ENCODE results near the gene DENND5B.
"Not testable (repeated sequence)": the region's sequence is repeated elsewhere in the genome, so short reads cannot be mapped to it uniquely, and the experiment has no call there.

Gene DENND5B

DNA sequence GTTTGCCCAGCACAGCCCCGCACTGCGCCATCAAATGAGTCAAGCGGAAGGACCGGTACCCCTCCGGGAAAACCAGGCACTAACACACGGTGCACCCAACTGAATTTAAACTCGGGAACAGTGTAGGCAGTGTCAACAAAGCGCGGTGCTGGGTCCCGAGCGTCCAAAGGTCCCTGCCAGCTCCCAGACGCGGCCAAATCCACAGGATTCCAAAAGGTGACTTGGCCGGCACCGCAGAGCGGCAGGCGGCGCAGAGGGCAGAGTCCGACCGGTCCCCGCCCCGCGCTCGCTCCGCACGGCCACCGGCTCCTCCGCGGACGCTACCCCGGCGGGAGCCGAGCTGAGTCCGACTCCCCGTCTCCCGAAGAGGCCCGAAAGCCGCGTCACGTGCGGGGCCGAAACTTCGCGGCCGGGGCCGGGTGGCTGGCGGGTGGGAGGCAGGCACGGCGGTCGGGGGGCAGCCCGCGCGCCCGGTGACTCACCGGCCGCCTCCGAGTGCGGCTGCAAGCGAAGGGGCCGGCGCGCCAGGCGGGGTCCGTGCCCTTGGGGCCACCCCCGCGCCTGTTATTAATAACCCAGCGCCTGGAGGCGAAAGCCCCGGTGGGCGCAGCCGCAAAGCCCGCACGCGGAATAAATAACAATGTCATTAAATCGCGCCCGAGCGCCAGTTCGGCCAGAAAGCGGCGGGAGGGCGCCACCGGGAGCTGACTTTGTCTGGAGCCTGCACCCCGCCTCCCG lies 863 bp downstream of the DENND5B start:
- peak; percentile 73 for DNase-seq

DNA sequence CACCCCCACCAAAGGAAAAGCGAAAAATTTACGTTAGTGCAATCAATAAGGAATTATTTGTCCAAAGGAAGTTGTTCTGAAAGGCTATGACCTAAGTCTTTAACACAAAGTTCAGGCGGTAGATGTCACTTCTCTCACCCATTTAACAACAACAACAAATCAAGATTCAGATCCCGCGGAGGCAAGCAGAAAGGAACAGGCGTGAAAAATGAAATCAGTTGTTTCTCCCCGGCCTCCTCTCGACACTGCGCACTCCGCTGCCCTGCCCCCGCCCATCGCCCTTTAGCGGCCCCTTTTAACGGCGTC lies 1.4 kb downstream of the DENND5B start:
- DNase-seq: no peak

DNA sequence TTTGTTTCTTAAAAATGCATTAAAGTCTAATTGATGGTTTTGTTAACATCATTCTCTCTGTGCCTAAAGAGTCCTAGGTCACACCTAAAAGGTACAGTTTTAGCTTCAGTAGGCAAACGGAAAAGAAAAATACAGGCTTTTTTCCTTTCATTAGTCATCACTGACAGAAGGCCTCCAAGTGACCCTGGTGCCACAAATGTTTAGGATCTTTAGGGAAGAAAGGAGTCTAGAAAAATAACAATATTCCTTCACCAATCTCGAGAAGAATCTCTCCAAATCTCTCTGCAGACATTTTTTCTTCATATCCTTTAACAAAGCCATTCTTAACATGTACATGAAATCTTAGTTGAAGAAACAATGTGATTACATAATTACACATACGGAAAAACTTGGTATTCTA lies 2.0 kb downstream of the DENND5B start:
- DNase-seq: no peak

DNA sequence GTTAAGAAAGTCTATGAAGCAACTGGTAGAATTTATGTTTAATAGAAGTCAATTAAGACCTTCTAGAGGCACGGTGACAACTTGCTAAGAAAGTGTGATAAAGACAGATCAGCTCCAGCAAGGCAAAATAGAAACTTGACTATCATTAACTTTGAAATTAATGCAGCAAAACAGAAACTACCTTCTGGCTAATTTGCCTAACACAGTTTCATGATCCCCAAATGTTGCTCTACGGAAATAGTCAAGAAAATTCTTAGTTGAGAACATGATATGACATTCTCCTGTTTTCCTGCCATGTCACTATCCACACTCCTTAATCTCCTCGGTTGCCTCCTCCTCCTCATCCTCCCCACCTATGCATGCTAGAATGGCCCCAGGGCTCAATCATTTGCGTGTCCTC lies 4.2 kb downstream of the DENND5B start:
- no peak for DNase-seq

DNA sequence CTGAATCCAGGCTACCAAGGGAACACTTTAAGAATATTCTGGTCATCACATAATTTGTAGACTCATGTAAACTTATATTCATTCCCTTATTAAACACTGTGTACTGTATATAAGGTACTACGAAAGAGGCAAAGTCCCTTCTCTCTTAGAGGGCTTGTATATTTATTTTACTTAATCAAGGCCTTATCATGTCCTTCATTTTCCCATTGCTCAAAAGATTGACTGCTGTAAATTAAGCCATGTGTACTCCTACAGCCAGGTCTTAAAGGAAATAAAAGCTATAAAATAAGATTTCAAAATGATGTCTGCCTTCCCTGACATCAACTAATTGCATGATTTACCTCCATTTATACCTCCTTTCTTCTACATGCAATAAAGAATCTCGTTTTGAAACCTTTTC lies 5.0 kb downstream of the DENND5B start:
- DNase-seq: no peak

DNA sequence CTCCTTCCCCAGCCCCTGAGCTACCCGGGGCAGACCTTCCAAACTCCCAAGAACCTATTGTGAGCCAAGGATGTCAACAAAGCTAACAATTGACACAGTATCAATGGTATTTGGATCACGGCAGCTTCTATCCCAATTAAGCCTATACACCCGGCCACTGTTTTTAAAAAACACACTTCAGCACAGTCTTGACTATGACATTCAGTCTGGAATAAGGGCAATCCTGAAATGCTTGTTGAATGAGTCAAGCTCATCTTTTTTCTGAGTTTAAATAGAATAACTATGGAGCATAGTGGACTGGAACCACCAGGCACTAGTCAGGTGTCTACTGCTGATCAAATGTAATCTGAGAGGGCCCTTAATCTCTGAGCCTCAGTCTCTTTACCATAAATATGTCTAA lies 5.7 kb downstream of the DENND5B start:
- DNase-seq: no peak

DNA sequence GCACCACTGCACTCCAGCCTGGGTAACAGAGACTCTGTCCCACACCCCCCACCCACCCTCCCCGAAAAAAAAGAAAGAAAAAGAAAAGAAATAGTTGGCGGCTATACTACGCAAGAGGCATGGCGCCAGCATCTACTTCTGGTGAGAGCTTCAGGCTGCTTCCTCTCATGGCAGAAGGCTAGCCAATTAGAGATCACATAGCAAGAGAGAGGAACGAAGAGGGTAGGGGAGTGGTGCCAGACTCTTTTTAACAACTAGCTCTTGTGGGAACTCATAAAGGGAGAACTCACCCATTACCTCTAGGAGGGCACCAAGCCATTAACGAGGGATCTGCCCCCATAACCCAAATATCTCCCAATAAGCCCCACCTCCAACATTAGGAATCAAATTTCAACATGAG lies 6.2 kb downstream of the DENND5B start:
- no peak for DNase-seq

DNA sequence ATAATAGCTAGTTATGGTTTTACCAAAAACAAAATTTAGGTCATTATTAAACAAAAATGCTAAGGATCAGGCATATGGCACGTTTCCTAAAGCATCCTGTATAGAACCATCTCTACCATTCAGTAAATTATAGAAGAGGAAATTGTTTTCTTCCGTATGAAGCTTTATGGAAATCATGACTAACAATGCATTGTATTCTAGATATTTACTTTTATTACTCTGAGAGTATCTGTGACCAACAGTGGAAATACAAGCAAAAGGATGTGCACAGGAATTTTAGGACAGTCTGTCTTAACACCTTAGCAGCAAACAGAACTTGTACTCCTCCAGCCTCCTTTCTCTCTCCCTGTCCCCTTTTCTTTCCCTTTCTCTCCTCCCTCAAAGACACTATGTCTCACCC lies 7.1 kb downstream of the DENND5B start:
- DNase-seq: no peak

DNA sequence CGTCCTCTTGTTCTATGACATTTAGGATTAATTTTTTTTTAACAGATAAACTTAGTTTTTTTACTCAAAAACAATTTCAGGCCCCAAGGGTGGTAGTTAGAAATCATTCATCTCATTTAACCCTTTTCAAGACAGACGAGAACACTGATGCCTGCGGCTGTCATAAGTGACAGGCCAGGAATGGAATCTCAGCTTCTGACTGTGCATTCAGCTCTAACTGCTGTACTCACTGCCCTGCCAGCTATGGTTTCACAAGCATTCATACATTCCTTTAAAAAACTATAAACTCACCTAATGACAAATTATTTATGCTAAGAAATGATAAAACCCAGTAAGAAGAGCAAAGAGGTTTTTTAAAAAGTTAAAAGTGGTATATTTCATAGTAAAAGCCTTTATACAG lies 8.8 kb downstream of the DENND5B start:
- DNase-seq: no peak

DNA sequence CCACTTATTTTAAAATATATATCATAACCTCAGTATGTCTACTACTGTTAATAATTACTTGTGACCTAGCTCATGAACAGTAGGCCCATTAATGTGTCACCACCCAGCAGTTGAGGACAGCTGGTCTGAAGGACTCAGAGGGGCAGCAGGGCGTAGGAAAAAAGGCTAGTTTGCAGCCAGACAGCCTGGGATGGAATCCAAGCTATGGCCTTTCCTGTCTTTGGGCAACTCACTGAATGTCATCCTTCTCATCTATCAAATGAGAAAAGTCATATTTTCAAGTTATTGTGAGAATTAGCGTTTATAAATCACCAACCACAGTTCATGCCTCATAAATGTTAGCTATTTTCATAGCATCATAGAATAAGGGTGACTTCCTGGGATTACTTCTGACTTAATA lies 12.3 kb downstream of the DENND5B start:
- DNase-seq: no peak

DNA sequence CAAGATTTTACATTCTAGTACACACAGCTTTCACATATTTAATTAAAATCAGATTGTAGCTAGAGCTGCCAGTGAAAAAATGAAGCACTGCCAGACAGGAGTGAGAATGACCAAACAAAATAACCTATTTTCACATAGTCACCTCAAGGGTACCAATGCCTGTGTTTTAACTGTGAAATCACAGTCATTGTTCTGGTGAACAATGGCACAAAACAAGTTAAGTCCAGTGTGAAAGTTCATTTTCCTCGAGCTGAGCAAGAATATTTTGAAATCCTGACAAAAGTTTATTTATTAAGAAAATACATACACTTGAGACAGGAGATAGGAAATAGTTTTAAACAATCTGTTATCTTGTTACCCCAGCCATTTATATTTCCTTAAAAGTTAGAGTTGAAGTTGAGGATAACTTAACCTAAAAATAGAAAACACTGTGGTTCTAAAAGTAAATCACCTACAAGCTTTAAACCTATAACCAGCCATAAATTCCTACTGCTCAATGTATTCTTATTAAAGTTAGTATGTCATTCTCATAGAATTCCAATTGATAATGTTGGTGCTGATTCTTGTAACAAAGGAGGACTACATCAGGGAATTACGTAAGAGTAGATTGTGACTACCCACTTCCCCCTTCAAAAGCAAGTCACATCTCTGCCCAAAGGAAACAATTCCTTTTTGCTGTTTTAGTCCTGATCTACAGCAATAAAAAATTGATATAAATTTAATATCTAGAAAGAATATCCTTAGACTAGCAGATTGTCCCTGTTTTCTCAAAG lies 15.9 kb downstream of the DENND5B start:
- DNase-seq: no peak

DNA sequence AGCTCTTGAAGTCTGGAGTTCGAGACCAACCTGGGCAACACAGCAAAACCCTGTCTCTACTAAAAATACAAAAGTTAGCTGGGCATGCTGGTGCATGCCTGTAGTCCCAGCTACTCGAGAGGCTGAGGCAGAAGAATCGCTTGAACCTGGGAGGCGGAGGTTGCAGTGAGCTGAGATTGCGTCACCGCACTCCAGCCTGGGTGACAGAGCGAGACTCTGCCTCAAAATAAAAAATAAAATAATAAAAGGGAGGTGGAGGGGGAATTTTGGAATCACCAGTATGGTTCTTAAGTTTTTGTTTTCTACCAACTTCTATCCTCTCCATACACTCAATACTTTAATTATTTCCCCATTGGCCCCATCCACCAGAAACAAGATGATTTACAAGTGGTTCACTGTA lies 16.6 kb downstream of the DENND5B start:
- DNase-seq: not testable (repeated sequence)

DNA sequence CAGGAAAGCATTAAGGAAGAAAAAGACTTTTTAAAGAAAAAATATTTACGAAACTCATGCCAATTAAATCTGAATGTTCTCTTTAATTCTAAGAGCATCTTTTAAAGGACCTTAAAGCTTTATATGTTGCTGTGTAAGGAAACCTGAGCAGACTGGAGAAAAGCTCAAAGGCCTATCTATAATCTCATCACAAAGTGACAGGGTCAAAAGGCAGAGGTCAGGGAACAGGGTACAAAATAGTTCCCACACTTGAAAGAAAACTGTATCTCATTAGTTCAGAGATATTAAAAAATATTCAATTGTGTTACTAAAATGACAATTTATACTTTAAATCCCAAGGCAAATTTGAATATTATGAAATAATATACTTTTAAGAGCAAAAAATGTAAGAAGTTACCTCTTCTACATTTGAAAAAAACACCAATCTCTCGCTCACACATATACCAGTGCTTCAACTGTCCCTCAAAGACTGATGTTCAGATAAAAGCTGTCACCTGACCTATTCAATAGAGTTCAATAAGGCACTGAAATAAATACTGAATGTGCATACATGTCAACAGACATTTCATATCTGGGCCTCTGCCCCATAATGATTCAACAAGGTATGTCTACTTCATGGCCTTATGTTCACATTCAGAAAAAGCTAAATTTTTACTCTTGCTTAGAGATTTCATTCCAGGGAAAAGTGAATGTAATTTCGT lies 17.9 kb downstream of the DENND5B start:
- no peak for DNase-seq

DNA sequence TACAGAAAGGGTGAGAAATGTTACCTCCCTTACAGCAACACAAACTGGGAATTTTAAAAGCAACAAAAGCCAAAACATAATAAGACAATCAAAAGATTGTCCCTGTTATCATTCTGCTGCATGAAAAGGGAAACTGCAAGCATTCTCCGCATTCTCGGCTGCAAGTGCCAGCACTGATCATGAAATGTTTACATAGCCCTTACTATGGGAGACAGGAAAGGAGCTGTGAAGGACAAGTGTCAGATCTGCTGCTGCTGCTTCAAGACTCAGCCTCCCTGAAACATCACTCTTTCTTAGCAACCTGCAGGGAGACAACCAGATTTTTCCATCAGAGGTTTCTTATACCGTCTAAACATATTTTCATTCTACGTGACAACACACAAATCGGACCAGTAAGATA lies 20.1 kb downstream of the DENND5B start:
- DNase-seq: no peak

DNA sequence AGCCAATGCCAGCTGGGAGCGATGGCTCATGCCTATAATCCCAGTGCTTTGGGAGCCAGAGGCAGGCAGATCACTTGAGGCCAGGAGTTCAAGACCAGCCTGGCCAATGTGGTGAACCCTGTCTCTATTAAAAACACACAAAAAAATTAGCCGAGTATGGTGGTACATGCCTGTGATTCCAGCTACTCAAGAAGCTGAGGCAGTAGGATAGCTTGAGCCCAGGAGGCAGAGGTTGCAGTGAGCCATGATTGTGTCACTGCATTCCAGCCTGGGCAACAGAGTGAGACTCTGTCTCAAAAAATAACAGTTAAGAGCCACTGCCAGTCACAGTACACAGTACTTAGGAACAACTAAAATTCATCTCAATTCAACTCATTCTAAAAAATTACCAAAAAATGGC lies 21.4 kb downstream of the DENND5B start:
- not testable (repeated sequence) for DNase-seq

DNA sequence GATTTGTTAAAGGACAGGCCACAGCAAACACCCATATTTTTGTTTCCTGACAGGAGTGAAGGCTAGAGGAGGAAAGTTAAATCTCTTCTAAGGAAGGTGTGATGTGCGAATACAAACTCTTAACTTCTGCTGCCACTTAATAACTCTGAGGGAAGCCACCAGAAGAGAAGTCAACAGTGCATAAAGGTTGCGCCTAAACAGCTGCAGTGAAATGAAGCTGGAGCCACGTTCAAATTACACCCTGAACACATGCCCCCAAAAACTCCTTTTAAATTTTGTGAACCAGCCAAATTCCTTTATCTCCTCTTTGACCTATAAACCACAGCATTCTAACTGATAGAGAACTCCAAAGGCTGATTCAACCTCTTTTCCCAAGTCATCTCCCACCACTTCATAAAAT lies 22.4 kb downstream of the DENND5B start:
- DNase-seq: no peak

DNA sequence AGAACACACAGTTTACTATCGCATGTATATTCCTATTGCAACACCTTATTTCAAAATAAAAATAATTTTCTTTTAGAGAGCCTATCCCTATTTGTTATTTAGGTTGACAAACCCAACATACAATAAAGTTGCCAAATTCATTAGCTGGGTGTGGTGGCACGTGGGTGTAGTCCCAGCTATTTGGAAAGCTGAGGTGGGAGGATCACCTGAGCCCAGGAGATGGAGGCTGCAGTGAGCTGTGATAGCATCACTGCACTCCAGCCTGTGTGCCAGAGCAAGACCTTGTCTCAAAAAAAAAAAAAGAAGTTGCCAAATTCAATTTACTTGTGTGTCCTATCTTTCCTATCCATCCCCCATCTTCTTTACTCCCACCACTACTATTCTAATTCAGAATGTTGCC lies 23.9 kb downstream of the DENND5B start:
- no peak for DNase-seq

DNA sequence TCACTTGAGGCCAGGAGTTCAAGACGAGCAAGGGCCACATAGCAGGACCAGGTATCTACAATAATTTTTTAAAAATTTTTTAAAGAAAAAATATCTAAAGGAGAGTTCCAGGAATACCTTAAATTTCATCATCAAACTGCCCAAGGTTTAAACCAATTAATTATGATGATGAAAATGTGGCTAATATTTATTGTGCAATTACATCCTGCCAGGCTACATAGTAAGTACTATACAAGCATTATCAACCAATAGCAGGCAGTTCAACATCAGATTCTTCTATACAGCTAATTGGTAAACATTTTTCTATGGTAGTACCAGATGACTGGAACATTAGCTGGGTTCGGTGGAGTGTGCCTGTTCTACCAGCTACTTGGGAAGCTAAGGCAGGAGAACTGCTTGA lies 24.4 kb downstream of the DENND5B start:
- no peak for DNase-seq

DNA sequence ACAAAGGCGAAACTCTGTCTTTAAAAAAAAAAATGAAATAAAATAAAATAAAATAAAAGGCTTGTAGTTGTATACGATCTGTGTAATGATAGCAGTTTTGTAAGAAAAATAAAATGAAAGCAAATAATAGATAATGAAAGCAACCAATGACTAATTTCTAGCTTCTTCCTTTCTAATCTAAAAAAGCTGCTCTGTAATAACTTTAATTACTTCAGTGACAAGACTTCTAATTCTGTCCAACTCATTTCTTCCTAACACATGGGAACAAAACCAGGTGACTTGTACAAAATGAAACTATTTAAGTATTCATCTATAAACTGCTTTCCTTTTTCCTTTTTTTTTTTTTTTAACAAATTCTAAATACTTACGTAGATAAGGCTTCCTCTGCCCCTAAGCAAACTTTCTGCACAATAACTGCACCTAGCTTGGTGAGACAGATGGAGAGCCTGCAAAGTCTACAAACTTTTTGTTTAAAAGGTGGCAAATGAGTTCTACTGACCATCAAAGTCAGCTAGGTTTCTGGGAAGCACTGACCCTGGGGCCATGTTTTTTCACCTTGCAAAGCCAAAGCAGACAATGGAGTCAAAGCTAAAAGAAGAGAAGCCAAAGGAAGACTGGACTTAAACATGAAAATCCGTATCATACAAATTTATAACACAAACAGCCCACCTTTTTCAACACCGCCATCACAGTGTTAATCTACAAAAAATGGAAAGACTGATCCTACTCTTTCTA lies 28.2 kb downstream of the DENND5B start:
- no peak for DNase-seq

DNA sequence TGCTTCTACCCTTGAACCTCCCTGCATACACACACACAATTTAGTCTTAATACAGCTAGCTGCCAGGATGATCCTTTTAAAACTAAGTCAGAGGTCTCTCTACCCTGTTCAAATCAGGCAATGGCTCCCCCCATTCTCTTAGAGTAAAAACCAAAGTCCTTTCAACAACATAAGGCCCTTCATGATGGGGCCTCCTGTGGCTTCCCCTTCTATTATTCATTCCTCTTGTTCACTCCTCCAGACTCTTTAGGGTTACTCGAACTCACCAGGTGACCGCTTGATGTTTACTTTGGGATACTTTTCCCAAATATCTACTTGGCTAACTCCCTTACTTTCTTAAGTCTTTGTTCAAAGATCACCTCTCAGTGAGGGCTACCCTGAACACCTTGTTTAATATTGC lies 30.4 kb downstream of the DENND5B start:
- DNase-seq: no peak

DNA sequence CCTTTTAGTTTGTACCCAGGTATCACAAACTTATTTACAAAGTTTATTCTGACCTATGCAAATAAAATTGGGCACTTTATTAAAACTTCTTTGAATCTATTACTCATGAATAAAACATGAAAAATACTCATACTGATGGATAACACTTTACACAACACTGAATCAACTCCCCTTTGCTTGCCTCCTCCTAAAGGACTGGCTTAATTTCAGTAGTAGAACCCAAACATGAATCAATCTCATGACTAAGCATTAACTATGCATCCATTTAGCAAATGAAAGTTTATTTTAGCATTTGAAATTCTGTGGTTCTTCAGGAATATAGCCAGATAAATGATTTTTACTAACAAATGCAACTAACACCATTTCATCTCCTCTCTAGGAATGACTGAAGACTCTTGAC lies 32.4 kb downstream of the DENND5B start:
- no peak for DNase-seq

DNA sequence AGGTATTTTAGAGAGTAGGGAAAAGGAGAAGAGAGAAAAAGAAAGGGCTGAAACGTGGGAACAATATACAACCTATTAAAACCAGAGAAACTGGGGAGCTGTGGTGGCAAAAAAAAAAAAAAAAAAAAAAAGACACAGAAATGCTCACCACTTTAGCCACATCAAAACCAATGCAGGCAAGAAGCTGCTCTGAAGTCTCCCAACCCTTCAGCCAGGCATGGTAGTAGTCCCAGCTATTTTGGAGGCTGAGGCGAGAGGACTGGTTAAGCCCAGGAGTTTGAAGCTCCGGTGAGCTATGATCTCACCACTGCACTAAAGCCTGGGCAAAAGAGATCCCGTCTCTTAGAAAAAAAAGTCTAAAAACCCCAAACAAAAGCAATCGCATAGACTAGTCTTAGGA lies 33.2 kb downstream of the DENND5B start:
- DNase-seq: no peak

DNA sequence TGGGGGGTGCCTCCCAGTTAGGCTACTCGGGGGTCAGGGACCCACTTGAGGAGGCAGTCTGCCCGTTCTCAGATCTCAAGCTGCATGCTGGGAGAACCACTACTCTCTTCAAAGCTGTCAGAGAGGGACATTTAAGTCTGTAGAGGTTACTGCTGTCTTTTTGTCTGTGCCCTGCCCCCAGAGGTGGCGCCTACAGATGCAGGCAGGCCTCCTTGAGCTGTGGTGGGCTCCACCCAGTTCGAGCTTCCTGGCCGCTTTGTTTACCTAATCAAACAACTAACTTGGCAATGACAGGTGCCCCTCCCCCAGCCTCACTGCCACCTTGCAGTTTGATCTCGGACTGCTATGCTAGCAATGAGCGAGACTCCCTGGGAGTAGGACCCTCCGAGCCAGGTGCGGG lies 35.5 kb downstream of the DENND5B start:
- DNase-seq: not testable (repeated sequence)

DNA sequence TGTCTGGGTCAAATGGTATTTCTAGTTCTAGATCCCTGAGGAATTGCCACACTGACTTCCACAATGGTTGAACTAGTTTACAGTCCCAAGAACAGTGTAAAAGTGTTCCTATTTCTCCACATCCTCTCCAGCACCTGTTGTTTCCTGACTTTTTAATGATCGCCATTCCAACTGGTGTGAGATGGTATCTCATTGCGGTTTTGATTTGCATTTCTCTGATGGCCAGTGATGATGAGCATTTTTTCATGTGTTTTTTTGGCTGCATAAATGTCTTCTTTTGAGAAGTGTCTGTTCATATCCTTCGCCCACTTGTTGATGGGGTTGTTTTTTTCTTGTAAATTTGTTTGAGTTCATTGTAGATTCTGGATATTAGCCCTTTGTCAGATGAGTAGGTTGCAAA lies 40.3 kb downstream of the DENND5B start:
- not testable (repeated sequence) for DNase-seq

All from SHP77 treated with DMSO at 0.1 percent for 48 hours (cell line).